GM12865 (cell line): ENCODE measurements around the gene PLEKHA6.

ENCODE experiments used
- DNase-seq: peaks from one replicate; pipeline ENCODE4 v3.0.0; 2010; ENCODE audit warnings: low read depth
- H3K4me3 ChIP-seq: 2 replicates; pipeline ENCODE4 v1.5.1; 2011; ENCODE audit warnings: mild to moderate bottlenecking, low read depth, low read length, control low read depth
- CTCF ChIP-seq: IDR thresholded peaks from 2 replicates; pipeline ENCODE4 v1.5.1; 2011; ENCODE audit warnings: low read length, control low read depth, low read depth, inconsistent platforms; ENCODE audit not compliant: insufficient read depth; ENCODE audit errors: missing control alignments

Gene PLEKHA6

GRCh38 chr1:204216880-204217647 lies 142.7 kb downstream of the PLEKHA6 start:
- no peak overlapping the region for H3K4me3 ChIP-seq
- no peak for TF ChIP-seq CTCF
- DNase-seq: no peak

GRCh38 chr1:204216236-204216635 lies 143.5 kb downstream of the PLEKHA6 start:
- TF ChIP-seq CTCF: no peak
- no peak overlapping the region for H3K4me3 ChIP-seq
- no peak for DNase-seq

- no peak for TF ChIP-seq CTCF
- peak; percentile 30 for DNase-seq
- H3K4me3 ChIP-seq: no peak within 1 kb of the TSS
These were observed 145.8 kb downstream of the PLEKHA6 start, which contains the start of gene GOLT1A for GRCh38 chr1:204213668-204214662. Gene GOLT1A, minus strand, starts transcription at chr1:204213988. Its CDS starts 82 bp downstream, at chr1:204213906.

GRCh38 chr1:204212715-204213114 lies 147.0 kb downstream of the PLEKHA6 start:
- DNase-seq: no peak
- TF ChIP-seq CTCF: no peak
- H3K4me3 ChIP-seq: no peak overlapping the region

GRCh38 chr1:204211046-204211445 lies 148.7 kb downstream of the PLEKHA6 start:
- no peak for DNase-seq
- no peak for TF ChIP-seq CTCF
- no peak overlapping the region for H3K4me3 ChIP-seq

GRCh38 chr1:204207136-204207616 lies 152.6 kb downstream of the PLEKHA6 start:
- no peak overlapping the region for H3K4me3 ChIP-seq
- peak; percentile 49 for DNase-seq
- peak; percentile 92 for TF ChIP-seq CTCF
